GM18868 (cell line): ENCODE data around the gene HIVEP3.
A peak's percentile ranks its signal among the peaks of the same experiment; 100 is the strongest.
"Not testable (repeated sequence)": the region's sequence is repeated elsewhere in the genome, so short reads cannot be mapped to it uniquely, and the experiment has no call there.

ENCODE experiments used
- ATAC-seq: cut with Tn5 transposase; IDR thresholded peaks from one replicate; pipeline ENCODE4 v1.9.1; 2021; ENCODE audit warnings: mild to moderate bottlenecking, moderate library complexity; ENCODE audit not compliant: unreplicated experiment

HIVEP3 gene

GRCh38 chr1:41698916-41699860 lies 219.5 kb downstream of the HIVEP3 start:
- peak; percentile 69 for ATAC-seq

GRCh38 chr1:41696381-41696780 lies 222.3 kb downstream of the HIVEP3 start:
- no peak for ATAC-seq

GRCh38 chr1:41695118-41695745 lies 223.5 kb downstream of the HIVEP3 start:
- no peak for ATAC-seq

- not testable (repeated sequence) for ATAC-seq
These were observed 226.8 kb downstream of the HIVEP3 start for GRCh38 chr1:41691966-41692365.

GRCh38 chr1:41691424-41691823 lies 227.3 kb downstream of the HIVEP3 start:
- no peak for ATAC-seq

- no peak for ATAC-seq
These were observed 228.4 kb downstream of the HIVEP3 start for GRCh38 chr1:41690331-41690730.

- ATAC-seq: no peak
These were observed 229.2 kb downstream of the HIVEP3 start for GRCh38 chr1:41689558-41689981.

- ATAC-seq: no peak
These were observed 229.6 kb downstream of the HIVEP3 start for GRCh38 chr1:41689139-41689538.

GRCh38 chr1:41687007-41687406 lies 231.7 kb downstream of the HIVEP3 start:
- peak; percentile 54 for ATAC-seq

- no peak for ATAC-seq
These were observed 234.8 kb downstream of the HIVEP3 start for GRCh38 chr1:41683681-41684500.

- no peak for ATAC-seq
These were observed 235.7 kb downstream of the HIVEP3 start for GRCh38 chr1:41682845-41683625.

GRCh38 chr1:41682149-41682548 lies 236.6 kb downstream of the HIVEP3 start:
- no peak for ATAC-seq

- ATAC-seq: no peak
These were observed 237.2 kb downstream of the HIVEP3 start for GRCh38 chr1:41681331-41682098.

- no peak for ATAC-seq
These were observed 238.7 kb downstream of the HIVEP3 start for GRCh38 chr1:41679994-41680393.

GRCh38 chr1:41679531-41679930 lies 239.2 kb downstream of the HIVEP3 start:
- no peak for ATAC-seq

GRCh38 chr1:41678111-41678878 lies 240.4 kb downstream of the HIVEP3 start:
- peak; percentile 76 for ATAC-seq

GRCh38 chr1:41677620-41678019 lies 241.1 kb downstream of the HIVEP3 start:
- no peak for ATAC-seq

GRCh38 chr1:41675401-41675800 lies 243.3 kb downstream of the HIVEP3 start:
- ATAC-seq: no peak

- no peak for ATAC-seq
These were observed 244.2 kb downstream of the HIVEP3 start for GRCh38 chr1:41674522-41674921.
